HG03342 (cell line): ENCODE results near the gene HOXB5.

Experiments used
- ATAC-seq: cut with Tn5 transposase; IDR thresholded peaks from one replicate; pipeline ENCODE4 v1.9.1; 2021; ENCODE audit warnings: mild to moderate bottlenecking, moderate library complexity; ENCODE audit not compliant: unreplicated experiment

HOXB5 gene

GRCh38 chr17:48617471-48618255 is 24.1 kb upstream of the HOXB5 start:
- no peak for ATAC-seq

- ATAC-seq, result no peak
Measured at GRCh38 chr17:48616717-48617470, 23.3 kb upstream of the HOXB5 start.

GRCh38 chr17:48615963-48616716 is 22.6 kb upstream of the HOXB5 start:
- ATAC-seq, result no peak

GRCh38 chr17:48615047-48615962 is 21.7 kb upstream of the HOXB5 start, which contains the start of gene HOXB8:
HOXB8 (minus strand) TSS chr17:48615292; CDS start chr17:48614704, 588 bp downstream.
- ATAC-seq, result no peak

- no peak for ATAC-seq
Measured at GRCh38 chr17:48613862-48614694, 20.5 kb upstream of the HOXB5 start.

DNA sequence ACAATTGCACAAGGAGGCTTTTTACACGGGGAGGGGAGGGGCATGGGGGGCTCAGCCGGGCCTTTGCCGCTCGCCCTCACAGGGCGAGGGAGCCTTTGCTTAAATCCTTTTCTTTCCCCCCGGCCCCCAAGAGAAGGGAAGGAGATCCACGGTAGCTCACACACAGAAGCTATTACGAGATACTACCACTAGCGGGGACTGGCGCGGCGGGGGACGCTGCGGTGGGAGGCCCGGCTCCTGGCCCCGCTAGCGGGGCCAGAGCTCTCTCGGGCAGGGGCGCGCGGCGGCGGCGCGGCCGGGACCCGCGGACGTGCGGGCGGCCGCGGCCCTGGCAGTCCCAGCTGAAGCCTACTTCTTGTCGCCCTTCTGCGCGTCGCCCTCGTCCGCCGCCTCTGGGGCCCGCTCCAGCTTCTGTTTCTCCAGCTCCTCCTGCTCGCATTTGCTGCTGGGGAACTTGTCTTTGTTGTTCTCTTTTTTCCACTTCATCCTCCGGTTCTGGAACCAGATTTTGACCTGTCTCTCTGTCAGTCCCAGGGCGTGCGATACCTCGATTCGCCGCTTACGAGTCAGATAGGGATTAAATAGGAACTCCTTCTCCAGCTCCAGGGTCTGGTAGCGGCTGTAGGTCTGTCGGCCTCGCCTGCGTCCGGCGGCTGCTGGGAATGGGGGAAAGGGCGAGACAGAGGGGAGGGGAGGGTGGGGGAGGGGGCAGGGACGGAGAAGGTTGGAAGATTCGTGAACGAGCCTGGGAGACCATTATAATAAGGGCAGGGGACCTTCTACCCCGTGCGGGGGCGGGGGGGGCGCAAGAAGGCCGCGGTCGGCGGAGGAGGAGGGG is 19.5 kb upstream of the HOXB5 start:
- no peak for ATAC-seq

GRCh38 chr17:48612456-48612853 is 18.9 kb upstream of the HOXB5 start:
- no peak for ATAC-seq

GRCh38 chr17:48611681-48612455 is 18.3 kb upstream of the HOXB5 start:
- ATAC-seq, result no peak

DNA sequence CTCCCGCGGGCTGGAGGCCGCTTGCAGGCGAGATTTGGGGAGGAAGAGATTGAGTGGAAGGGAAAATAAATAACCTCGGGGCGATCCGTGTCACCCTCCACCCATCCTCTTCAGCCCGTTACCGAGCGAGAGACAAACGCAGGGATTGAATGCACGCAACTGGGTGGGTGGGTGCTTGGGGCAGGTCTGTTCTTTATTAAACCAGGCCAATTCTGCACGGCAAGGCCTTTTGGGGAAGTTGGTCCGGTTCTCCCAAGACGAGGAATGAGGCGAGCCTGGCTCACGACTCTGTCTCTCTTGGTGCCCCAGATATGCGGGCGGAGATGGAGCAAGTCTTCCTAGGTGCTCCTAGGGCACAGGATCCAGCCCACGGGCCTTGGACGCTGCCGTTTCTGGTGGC is 17.6 kb upstream of the HOXB5 start:
- no peak for ATAC-seq

GRCh38 chr17:48610282-48611211 is 17.0 kb upstream of the HOXB5 start, which contains the start of gene HOXB7:
HOXB7 (minus strand) TSS chr17:48611017; CDS start chr17:48610918, 99 bp downstream.
- ATAC-seq, result no peak

DNA sequence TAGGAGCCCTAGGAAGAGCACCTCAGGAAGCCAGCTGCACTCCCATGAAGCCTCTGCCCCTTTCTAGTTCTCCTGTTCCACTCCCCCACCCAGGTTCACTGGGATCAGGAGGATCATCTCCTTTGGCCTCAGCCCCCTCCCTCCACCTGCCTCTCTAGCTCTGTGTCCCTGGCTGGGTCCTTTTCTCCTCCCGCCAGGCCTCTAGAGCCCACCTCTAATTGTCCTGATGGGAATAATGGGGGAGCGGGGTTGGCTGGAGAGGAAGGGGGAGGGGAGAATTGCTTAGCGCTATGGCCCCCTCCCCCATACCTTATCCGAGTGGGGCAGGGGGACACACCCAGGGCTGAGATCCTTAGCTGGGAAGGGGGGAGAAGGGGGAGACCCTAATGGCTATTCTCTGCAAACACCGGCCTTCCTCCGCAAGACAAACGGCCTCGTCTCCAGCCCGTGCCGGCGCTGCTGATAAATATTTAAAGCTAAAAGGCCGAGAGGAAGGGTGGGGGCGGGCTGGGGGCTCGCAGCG is 16.2 kb upstream of the HOXB5 start:
- ATAC-seq, result no peak

DNA sequence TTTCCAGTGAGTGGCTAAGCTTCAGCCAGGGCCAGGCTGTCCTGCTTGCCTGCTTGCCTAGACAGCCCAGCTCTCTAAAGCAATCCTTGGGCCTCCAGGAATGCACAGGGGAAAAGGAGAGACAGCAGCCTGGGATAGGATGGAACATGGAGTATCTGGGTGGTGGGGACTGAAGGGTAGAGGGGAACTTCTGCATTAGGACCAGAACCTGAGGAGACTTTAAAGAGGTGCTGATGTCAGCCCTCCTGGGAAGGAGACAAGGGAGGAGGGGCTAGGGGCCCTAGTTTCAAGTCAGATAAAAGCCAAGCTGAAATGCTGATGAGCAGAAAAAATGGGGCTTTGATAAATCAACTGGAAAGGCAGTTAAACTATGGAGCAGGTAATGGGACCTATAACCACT is 15.5 kb upstream of the HOXB5 start:
- no peak for ATAC-seq

DNA sequence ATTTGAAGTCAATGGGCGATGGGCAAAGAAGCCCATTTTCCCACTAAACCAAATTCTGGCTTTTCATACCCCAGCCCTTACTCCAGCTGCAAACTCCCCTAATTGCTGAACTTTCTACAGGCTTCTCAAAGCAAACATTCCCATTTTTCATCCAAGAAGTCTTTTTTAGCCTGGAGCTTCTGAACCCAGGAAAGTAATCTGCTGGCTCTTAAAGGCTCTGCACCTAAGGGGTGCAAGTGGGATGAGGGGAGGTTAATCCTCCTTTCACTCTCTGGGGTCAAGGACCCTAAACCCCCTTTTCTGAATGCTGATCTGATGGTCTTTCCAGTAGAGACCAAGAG is 14.9 kb upstream of the HOXB5 start:
- ATAC-seq, result no peak

DNA sequence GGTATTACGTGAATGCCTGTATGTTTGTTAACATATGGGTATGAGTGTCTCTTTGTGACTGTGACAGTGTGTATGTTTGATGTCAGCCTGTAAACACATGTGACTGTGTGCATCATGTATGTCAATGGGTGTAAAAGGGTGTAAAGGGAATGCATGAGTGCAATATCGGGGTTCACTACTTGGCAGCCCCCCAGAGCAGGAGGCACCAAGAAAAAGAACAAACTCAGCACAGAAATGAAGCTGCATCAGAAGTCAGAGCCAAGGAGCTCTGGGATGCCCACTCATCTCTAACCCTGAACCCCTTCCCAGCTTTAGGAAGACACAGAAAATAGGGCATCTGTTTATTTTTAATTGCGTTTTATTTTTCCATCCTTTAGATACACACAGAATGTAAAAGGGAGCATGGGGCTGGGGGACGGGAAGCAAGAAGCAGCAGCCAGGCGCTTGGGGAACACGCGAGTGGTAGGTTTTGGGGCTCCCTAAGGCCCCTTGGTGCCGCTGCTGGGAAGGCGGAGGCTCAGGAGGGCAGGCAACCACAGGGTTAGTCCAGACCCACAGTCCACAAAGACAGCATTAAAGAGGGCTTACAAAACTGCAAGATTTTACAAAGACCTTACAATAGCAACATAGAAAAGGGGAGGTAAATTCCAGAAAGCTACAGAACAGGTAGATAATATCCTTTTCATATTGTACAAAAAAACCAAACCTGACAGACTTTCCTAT is 13.5 kb upstream of the HOXB5 start:
- no peak for ATAC-seq

DNA sequence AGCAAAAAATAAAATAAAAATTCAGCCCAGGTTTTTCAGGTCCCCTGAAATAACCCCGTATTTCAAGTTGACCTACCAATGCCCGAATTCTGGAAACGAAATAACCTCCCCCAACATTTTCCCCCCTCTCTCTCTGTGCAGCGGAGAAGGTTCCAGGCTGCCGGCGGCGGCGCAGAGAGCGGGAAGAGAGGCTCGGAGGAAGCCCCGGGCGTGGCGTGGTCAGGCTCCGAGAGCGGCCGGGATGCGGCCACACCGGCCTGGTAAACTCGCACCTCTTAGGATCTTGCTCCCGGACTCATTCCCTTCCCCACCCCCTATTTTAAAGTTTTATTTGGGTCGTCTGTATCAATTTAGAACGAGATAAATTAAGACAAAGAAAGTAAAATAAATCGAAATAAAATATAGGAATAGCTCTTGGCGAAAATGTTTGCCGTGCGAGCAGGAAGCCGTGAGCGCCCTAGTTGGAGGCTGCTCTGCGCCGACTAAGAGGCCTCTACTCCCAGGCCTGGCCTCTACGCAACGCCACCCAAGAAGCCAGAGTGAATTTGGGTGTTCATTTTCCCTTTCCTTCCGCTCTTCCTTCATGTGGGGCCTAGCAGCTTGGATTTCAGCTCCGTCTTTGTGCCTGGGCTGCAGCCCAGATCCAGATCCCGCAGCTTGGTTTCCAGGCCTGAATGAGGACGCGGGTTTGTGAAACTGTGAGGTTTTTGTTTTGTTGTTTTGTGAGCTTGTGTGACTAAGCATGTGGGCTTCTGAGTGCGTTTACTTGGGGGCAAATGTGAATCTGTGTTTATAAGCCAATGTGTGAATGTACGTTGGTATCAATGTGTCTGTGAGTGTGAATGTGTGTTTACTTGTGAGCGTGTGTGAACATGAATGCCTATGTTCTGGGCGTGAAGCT is 12.7 kb upstream of the HOXB5 start:
- ATAC-seq, result no peak
